A549 (cell line): ENCODE measurements around the gene IP6K3. TPM values are rescaled to one million over a fixed set of nuclear protein-coding genes. Genes with fewer than 3 reads are reported as not detected.
A peak's percentile ranks its signal among the peaks of the same experiment; 100 is the strongest.

Experiments used
- ATAC-seq, 2 experiments: fragments of 200-7000 bp in 1 of 2; fragments of >200 bp in 1 of 2; cut with Nextera tagmentation in 1 of 2; cut with Tn5 transposase in 1 of 2; 3 replicates each; pipeline versions ENCODE4 v1.8.0 to v1.9.1; 2018 to 2020; ENCODE audit warnings: mild to moderate bottlenecking in 1 of 2, moderate library complexity in 1 of 2
- CTCF ChIA-PET: fragments of 300-600 bp; sonication (Branson Sonifier 250); formaldehyde crosslinking; extraction: SDS; loops from one replicate; lab custom pipeline; 2021; ENCODE audit warnings: antibody characterized with exemption, inconsistent platforms; lab: Yijun Ruan, JAX
- POLR2A ChIA-PET: fragments of 350-600 bp; formaldehyde crosslinking; extraction: SDS; loops from one replicate; lab custom pipeline; 2021; ENCODE audit warnings: antibody characterized with exemption, inconsistent platforms; lab: Yijun Ruan, JAX
- DNase-seq, 2 experiments: peaks; one replicate each; pipeline versions ENCODE4 v3.0.0 to v3.0.0-alpha.2; 2011 to 2016; ENCODE audit warnings: low read depth in 1 of 2, low spot score in 1 of 2
- FAIRE-seq: peaks from 2 replicates; lab custom pipeline; 2011; peaks lifted over from hg19 to GRCh38; lab: Jason Lieb, UNC
- H3K27ac ChIP-seq, 2 experiments: fragments of >200 bp; sonication (Bioruptor Twin); formaldehyde crosslinking; 3 replicates each; pipeline ENCODE4 v1.5.1; 2016 to 2017
- H3K4me1 ChIP-seq: fragments of >200 bp; sonication (Bioruptor Twin); formaldehyde crosslinking; 3 replicates; pipeline ENCODE4 v1.6.1; 2016
- H3K4me2 ChIP-seq: fragments of >200 bp; sonication (Bioruptor Twin); formaldehyde crosslinking; 3 replicates; pipeline ENCODE4 v1.6.1; 2016
- H3K4me3 ChIP-seq: fragments of >200 bp; sonication (Bioruptor Twin); formaldehyde crosslinking; 3 replicates; pipeline ENCODE4 v1.5.1; 2016
- H3K9me3 ChIP-seq: fragments of >200 bp; sonication (Bioruptor Twin); formaldehyde crosslinking; 3 replicates; pipeline ENCODE4 v1.6.1; 2016
- E2F6 ChIP-seq: IDR thresholded peaks from 2 replicates; pipeline ENCODE4 v1.6.1; 2012; ENCODE audit warnings: low read depth, borderline replicate concordance
- ELK1 ChIP-seq: fragments of 150-350 bp; IDR thresholded peaks from 2 replicates; pipeline ENCODE4 v1.6.1; 2014; ENCODE audit warnings: low read depth, mild to moderate bottlenecking, low read length
- FOSL2 ChIP-seq, 2 experiments: fragments of 450-650 bp in 1 of 2; fragments of >200 bp in 1 of 2; sonication (Bioruptor Twin) in 1 of 2; formaldehyde crosslinking; IDR thresholded peaks; 2 replicates each; pipeline versions ENCODE4 v1.5.0 to v1.6.1; 2016 to 2020; ENCODE audit warnings: mild to moderate bottlenecking in 1 of 2, moderate library complexity in 1 of 2
- GATA3 ChIP-seq: IDR thresholded peaks from 2 replicates; pipeline ENCODE4 v1.6.1; 2012; ENCODE audit warnings: borderline replicate concordance
- HMGXB4 ChIP-seq: fragments of 250-450 bp; sonication (Bioruptor Pico); IDR thresholded peaks from 2 replicates; pipeline ENCODE4 v1.5.0; 2021; ENCODE audit warnings: mild to moderate bottlenecking, moderate library complexity, borderline replicate concordance
- HOXB13 ChIP-seq: fragments of 250-450 bp; sonication (Bioruptor Pico); IDR thresholded peaks from 2 replicates; pipeline ENCODE4 v1.5.0; 2020; ENCODE audit warnings: low read depth, mild to moderate bottlenecking, moderate library complexity
- MAZ ChIP-seq: fragments of 150-350 bp; IDR thresholded peaks from 2 replicates; pipeline ENCODE4 v1.6.1; 2014; ENCODE audit warnings: antibody characterized with exemption, low read depth, low read length, borderline replicate concordance
- NR3C1 ChIP-seq: fragments of >200 bp; sonication (Bioruptor Twin); formaldehyde crosslinking; IDR thresholded peaks from 3 replicates; pipeline ENCODE4 v1.6.1; 2017
- PBX3 ChIP-seq: IDR thresholded peaks from 2 replicates; pipeline ENCODE4 v1.6.1; 2012
- POLR2A ChIP-seq: IDR thresholded peaks from 2 replicates; pipeline ENCODE4 v1.6.1; 2012; ENCODE audit warnings: mild to moderate bottlenecking, low read length
- RARB ChIP-seq: fragments of 250-450 bp; sonication (Bioruptor Pico); IDR thresholded peaks from 2 replicates; pipeline ENCODE4 v1.8.0; 2021; ENCODE audit warnings: mild to moderate bottlenecking, moderate library complexity
- SREBF2 ChIP-seq: fragments of 450-650 bp; IDR thresholded peaks from 2 replicates; pipeline ENCODE4 v1.6.1; 2014; ENCODE audit warnings: mild to moderate bottlenecking, moderate library complexity
- TP53 ChIP-seq: fragments of 250-450 bp; sonication (Bioruptor Pico); IDR thresholded peaks from 2 replicates; pipeline ENCODE4 v1.5.0; 2021; ENCODE audit warnings: mild to moderate bottlenecking, moderate library complexity
- ZFP36 ChIP-seq: fragments of 450-650 bp; IDR thresholded peaks from 2 replicates; pipeline ENCODE4 v1.6.1; 2014; ENCODE audit warnings: borderline replicate concordance; ENCODE audit not compliant: partially characterized antibody
- ZNF302 ChIP-seq: fragments of 250-450 bp; sonication (Bioruptor Pico); IDR thresholded peaks from 2 replicates; pipeline ENCODE4 v1.9.0; 2021; ENCODE audit warnings: inconsistent platforms, mild to moderate bottlenecking, moderate library complexity
- WGBS: methylation state at CpG from one replicate; pipeline ENCODE4 v1.1.6; 2017; ENCODE audit errors: missing lambda C conversion rate; 5-methylcytosine and 5-hydroxymethylcytosine counted together
- polyA plus RNA-seq, 4 experiments: library from polyadenylated mRNA; depleted of rRNA in 3 of 4; stranded (reverse); fragments of >200 nt; fragmentation: RNase III in 1 of 4; extraction: RNeasy Plus Mini Kit Qiagen cat#74134 plus additional on column Dnase treatment in 1 of 4; gene quantifications; 2 replicates in 3 of 4; 3 replicates in 1 of 4; pipeline ENCODE4 v1.2.3, GENCODE V29; 2011 to 2017
- TF ChIP-seq, protein P1 (sequence below): fragments of 250-450 bp; sonication (Bioruptor Pico); IDR thresholded peaks from 2 replicates; pipeline ENCODE4 v1.5.0; 2020; ENCODE audit warnings: low read depth, mild to moderate bottlenecking, moderate library complexity
- TF ChIP-seq, protein P2 (sequence below): fragments of 200-600 bp; sonication (generic); IDR thresholded peaks from 2 replicates; pipeline ENCODE4 v1.6.1; 2016; ENCODE audit warnings: antibody characterized with exemption, mild to moderate bottlenecking, moderate library complexity

The IP6K3 gene
- polyA plus RNA-seq, 2 of the 4 experiments (the other 2 are of a cell fraction): 0.03 to 0.12 TPM

DNA sequence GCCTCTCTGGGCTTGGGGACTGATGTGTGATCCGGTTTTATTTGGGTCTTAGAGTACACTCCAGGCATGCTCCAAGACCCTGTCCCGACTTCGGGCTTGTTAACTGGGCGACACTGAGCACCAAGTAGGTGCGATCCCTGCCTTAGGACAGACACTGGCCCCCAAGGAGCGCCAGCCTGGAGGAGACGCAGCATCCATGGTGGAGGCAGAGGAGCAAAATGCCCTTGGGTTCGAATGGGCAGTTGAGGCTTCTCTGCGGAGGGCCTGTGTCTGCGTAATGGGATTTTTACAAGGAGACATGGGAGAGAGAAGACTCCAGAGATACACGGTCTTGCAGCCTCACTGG lies 42.8 kb upstream of the IP6K3 start:
- no peaks in the 10 kb centered on the region for H3K9me3 ChIP-seq
- CTCF ChIA-PET: interaction anchor here (1.5 kb wide), 1 partner anchor 17 kb away, joined by 3 read pairs; no protein-coding TSS in a partner anchor
- H3K27ac ChIP-seq: peak overlapping the region; percentile 94 to 99
- no peak for DNase-seq
- 72% methylated on average over 6 of the region's 11 CpGs for WGBS
- peak overlapping the region; percentile 70 for H3K4me2 ChIP-seq
- POLR2A ChIA-PET: interaction anchor here (1.1 to 2.0 kb wide), 2 partner anchors 33 to 50 kb away, joined by 3 to 9 read pairs; no protein-coding TSS in a partner anchor
- FAIRE-seq: no peak
- H3K4me3 ChIP-seq: peak overlapping the region; percentile 91; the same call in 2 of the 3 replicates
- H3K4me1 ChIP-seq: peaks cover 20% of the 10 kb centered on the region
- no peak for ATAC-seq
- TF ChIP-seq MAZ (no peak), RARB (CRISPR knock-in tag) (no peak), E2F6 (no peak), TP53 (CRISPR knock-in tag) (no peak), GATA3 (no peak), NR3C1 (no peak), ELK1 (no peak), ZNF302 (CRISPR knock-in tag) (no peak), HOXB13 (CRISPR knock-in tag) (no peak), SREBF2 (no peak), HMGXB4 (no peak), PBX3 (no peak), POLR2A (no peak), ZFP36 (no peak), FOSL2 (IDR thresholded peaks at IDR 0.05) (no peak), FOSL2 (CRISPR knock-in tag; IDR thresholded peaks at IDR 0.05) (no peak)
- TF ChIP-seq, protein P1, sequence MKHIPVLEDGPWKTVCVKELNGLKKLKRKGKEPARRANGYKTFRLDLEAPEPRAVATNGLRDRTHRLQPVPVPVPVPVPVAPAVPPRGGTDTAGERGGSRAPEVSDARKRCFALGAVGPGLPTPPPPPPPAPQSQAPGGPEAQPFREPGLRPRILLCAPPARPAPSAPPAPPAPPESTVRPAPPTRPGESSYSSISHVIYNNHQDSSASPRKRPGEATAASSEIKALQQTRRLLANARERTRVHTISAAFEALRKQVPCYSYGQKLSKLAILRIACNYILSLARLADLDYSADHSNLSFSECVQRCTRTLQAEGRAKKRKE: no peak
- TF ChIP-seq, protein P2, sequence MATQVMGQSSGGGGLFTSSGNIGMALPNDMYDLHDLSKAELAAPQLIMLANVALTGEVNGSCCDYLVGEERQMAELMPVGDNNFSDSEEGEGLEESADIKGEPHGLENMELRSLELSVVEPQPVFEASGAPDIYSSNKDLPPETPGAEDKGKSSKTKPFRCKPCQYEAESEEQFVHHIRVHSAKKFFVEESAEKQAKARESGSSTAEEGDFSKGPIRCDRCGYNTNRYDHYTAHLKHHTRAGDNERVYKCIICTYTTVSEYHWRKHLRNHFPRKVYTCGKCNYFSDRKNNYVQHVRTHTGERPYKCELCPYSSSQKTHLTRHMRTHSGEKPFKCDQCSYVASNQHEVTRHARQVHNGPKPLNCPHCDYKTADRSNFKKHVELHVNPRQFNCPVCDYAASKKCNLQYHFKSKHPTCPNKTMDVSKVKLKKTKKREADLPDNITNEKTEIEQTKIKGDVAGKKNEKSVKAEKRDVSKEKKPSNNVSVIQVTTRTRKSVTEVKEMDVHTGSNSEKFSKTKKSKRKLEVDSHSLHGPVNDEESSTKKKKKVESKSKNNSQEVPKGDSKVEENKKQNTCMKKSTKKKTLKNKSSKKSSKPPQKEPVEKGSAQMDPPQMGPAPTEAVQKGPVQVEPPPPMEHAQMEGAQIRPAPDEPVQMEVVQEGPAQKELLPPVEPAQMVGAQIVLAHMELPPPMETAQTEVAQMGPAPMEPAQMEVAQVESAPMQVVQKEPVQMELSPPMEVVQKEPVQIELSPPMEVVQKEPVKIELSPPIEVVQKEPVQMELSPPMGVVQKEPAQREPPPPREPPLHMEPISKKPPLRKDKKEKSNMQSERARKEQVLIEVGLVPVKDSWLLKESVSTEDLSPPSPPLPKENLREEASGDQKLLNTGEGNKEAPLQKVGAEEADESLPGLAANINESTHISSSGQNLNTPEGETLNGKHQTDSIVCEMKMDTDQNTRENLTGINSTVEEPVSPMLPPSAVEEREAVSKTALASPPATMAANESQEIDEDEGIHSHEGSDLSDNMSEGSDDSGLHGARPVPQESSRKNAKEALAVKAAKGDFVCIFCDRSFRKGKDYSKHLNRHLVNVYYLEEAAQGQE: no peak
